ENCODE measurements around the gene DPYD.

DNA sequence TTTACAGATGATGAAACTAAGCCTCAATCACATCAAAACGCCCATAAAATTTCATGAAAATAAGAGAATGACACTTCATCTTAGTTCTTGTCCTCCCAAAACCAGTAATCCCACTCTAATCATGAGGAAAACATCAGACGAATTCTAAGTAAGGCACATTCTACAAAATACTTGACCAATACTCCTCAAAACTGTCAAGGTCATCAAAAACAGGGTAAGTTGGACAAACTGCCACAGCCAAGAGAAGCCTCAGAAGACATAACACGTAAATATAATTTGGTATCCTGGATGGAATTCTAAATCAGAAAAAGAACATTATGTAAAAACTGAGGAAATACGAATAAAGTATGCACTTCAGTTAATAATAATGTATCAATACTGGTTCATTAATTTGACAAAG lies 128.2 kb downstream of the DPYD start:
- TF ChIP-seq CTCF (IDR thresholded peaks at IDR 0.05) (no peak), ZFX (IDR thresholded peaks at IDR 0.05; ENCODE audit: borderline replicate concordance) (no peak)
